NCI-H2107 treated with DMSO at 0.1 percent for 48 hours (cell line): Measurements from ENCODE around the gene ROM1.
"Not testable (repeated sequence)": the region's sequence is repeated elsewhere in the genome, so short reads cannot be mapped to it uniquely, and the experiment has no call there.

Experiments
- DNase-seq: peaks from one replicate; lab custom pipeline; 2025; ENCODE audit not compliant: unreplicated experiment; lab: John Stamatoyannopoulos, UW

Gene ROM1

DNA sequence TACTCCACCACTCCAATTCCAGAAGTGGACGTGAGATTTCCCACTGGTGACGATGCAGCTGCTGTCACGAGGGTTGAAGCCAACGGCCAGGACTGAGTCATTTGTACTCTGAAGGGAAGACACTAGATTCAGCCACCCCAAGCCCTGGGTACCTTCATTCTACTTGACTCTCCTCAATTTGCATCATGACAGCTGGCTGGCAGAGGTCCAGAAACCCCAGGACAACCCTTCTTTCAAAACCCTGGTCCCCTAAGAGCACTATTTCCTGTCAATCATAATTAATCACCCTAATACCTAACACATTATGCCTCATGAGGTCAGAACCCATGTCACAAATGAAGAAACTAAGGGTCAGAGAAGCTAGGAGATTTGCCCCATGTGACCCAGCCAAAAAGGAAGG is 5.3 kb upstream of the ROM1 start:
- no peak for DNase-seq

DNA sequence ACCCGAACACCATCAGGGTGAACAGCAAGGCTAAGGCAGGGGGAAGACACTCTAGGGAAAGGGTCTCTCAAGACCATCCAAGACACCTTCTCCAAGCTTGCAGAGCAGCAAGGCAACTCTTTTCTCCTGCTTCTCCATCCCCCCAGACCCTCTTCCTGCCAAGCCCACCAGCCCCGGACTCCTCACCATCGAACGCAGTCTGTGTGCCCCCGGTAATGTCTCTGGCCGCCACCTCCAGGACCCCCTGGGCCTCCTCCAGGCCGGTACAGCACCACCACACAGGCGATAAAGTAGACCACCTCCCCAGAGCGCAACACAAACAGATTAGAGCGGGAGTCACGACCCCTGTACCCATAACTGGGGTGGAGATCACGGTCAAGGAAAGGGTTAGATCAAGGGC is 4.3 kb upstream of the ROM1 start:
- DNase-seq, result no peak

DNA sequence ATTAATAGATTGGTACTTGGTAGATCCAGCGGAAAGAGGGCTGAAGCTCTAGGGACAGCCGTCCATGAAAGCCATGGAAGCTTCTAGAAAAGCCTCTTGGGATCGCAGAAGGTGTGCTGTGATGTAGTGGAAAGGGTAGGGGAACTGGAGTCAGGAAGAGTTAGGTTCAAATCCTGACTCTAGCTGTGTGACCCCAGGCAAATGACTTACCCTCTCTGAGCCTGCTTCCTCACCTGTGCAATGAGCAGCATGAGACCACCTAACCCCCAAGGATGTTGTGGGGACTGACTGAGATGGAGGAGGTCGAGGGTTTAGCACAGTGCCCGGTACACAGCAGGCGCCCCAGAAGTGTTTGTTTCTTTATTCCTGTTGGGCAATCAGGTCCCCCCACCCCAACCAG is 2.7 kb upstream of the ROM1 start:
- no peak for DNase-seq

DNA sequence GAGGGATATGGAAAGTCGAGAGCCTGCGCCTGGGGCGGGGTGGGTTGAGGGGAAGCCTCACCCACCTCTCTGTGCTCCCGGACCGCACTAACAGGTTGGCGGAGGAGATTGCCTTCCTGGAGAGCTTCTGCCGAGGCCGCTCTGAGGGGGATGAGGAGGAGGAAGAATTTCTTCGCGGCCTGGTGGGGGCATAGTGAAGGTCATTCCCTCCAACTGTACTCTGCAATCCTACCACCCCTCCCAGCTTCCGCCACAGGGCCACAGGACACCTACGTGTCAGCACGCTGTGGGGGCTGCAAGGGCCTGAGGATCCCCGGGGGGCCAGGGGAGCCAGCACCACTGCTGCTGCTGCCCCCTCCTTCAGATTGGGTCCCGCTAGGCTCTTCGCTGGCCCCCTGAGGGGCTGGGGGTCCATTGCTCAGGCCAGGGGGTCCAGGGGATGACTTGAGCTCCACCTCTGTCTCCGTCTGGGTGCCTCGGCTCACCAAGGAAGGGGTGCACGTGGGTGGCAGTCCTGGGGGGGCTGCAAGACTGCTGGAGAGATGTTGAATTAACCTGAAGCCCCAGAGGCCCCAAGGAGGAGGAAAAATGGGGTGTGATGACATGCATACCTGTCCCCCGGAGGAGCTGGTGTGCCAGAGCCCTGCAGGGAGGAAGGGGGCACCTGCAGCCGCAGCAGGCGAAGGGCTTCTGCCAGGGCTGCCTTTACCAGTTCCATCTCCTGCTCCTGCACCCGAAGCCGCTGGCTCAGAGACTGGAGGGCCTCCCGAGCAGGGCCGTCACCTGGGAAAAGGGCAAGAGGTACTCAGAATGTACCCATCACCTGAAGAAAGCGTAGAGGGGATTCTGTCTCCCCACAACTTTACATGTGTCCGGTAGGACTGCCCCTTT is 2.0 kb upstream of the ROM1 start:
- DNase-seq, result no peak

DNA sequence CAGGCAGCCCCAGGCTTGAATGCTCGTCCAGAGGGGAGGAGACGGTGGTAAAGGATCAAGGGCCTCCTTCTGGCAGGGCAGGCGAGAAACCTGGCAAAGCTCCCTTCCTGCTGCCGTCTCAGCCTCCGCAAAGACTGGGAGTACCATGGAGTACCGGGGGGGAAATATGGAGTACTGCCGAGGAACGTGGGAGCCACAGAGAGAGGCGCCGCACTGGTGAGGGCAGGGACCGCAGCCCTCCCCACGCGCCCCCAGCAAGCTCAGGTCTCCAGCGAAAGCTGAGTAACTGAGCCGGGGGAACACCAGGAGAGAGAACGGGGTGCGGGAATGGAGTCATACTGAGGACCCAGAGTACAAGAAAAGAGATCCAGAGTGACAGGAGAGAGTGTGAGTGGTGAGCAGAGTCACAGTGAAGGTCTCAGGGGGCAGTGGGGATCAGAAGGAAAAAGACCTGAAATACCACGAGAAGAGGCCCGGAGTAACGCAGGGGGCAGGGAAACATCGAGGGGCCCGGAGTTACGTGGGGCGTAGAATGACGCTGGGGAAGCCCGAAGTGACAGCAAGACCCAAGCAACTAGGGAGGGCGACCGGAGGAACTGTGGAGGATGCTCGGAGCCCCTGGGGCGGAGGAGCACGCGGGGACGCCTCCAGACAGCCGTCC is 1.2 kb upstream of the ROM1 start:
- DNase-seq, result no peak

DNA sequence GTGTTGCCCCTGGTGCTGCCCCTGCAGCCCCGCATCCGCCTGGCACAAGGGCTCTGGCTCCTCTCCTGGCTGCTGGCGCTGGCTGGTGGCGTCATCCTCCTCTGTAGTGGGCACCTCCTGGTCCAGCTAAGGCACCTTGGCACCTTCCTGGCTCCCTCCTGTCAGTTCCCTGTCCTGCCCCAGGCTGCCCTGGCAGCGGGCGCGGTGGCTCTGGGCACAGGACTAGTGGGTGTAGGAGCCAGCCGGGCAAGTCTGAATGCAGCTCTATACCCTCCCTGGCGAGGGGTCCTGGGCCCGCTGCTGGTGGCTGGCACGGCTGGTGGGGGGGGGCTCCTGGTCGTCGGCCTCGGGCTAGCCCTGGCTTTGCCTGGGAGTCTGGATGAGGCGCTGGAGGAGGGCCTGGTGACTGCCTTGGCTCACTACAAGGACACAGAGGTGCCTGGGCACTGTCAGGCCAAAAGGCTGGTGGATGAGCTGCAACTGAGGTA is 278 bp downstream of the ROM1 start:
- DNase-seq, result no peak

DNA sequence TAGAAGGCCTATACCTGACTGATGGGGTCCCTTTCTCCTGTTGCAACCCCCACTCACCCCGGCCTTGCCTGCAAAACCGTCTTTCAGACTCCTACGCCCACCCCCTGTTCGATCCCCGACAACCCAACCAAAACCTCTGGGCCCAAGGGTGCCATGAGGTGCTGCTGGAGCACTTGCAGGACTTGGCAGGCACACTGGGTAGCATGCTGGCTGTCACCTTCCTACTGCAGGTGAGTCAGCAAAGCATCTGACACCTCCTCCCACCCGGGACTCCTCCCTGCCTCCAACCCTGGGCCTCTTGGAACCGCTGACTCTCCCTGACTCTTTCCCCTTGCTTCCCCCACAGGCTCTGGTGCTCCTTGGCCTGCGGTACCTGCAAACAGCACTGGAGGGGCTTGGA is 1.2 kb downstream of the ROM1 start:
- no peak for DNase-seq

DNA sequence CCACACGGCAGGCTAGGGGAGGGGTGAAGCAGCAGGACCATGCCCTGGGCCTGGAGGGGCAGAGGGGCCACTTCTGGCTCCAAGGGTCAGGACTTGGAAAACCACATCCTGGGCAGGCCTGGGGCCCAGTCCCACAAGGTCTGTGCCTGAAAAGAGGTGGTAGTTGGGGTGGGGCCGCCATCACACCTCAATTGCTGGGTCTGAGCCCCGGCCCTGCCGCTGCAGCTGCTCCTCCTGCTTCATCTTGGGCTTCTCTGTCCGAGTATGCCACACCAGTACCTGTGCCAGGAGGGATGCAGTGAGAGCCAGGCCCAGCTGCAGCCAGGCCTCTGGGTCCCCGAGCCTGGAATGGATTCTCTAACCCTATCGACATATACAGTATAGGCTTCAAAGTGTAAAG is 2.5 kb downstream of the ROM1 start:
- DNase-seq, result no peak

DNA sequence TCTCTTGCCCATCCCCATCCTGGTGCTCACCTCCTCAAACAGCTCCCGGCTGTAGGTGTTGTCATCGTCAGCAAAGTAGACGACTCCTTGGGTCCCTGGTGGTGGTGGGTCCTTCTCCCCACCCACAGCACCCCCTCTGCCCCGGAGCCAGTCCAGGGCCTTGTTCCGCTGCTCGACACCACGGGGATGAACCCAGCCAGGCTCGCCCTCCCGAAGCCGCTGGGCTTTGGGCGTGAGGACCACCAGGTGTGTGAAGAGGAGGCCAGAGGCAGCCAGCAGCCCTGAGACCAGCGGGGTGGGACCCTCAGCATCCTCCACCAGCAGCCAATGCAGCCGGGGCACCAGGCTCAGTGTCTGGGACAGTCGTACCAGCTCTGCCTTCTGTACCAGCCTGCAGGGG is 3.9 kb downstream of the ROM1 start:
- DNase-seq, result not testable (repeated sequence)

DNA sequence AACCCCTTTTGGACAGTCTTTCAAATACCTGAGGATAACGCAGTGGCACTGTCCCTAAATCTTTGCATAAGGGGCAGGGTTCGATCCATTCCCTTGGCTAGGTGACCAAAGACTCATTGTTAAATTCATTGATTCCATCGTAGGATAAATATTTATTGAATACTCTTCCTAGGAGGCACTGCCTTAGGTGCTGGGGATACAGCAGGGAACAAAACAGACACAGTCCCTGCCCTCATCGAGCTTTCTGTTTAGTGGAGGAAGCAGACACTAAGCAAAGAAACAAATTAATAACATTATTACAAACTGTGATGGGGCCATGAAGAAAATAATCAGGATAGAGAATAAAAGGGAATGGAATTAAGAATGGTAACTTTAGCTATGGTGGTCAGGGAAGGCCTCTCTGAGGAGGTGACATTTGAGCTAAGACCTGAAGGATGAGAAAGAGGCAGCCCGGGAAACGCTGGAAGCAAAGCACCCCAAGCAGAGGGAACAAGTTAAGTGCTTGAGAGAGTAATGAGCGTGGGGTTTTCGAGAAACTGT is 8.0 kb downstream of the ROM1 start:
- no peak for DNase-seq

DNA sequence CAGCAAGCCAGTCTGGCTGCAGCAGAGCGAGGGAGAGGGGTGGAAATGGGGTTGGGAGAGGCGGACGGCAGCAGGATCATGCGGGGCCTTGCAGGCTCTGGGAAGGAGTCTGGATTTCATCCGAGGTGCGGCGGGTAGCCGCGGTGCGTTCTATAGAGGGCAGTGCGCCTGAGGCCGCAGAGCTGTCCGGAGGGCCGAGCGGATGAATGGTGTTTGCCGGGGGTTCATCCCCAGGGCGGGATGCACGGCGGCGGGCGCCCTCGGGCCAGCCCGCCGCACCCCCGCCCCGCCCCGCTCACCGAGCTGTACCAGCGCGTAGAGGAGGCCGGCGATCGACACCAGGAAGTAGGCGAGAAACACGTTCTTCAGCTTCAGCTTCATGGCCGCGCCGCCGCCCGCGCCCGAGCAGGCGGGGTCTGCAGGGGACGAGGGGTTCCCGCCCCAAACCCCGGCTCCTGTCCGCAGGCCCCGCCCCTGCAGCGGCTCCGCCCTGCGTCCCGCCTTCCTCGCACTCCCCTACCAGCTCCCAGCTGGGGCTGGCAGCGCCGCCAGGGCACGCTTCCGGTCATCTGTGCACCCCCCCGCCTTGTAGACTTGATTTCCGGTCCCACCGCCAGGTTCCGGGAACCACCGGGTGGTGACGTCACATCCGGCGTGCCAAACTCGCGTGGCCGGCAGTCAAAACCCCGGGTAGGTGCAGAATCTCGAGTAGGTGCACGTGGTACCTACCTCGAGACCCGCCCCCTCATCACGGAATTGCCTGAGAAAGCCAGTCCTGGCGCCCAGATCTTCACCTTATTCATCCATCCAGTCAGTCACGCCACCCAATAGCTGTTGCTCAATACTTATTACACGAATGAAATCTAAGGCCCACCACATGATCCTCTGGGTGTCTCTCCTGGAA is 8.8 kb downstream of the ROM1 start, which contains the start of gene B3GAT3:
B3GAT3 (minus strand) TSS at position 420 of the 904 bp plus-strand sequence; CDS start at position 381, 39 bp downstream.
- DNase-seq, result peak; percentile 89

DNA sequence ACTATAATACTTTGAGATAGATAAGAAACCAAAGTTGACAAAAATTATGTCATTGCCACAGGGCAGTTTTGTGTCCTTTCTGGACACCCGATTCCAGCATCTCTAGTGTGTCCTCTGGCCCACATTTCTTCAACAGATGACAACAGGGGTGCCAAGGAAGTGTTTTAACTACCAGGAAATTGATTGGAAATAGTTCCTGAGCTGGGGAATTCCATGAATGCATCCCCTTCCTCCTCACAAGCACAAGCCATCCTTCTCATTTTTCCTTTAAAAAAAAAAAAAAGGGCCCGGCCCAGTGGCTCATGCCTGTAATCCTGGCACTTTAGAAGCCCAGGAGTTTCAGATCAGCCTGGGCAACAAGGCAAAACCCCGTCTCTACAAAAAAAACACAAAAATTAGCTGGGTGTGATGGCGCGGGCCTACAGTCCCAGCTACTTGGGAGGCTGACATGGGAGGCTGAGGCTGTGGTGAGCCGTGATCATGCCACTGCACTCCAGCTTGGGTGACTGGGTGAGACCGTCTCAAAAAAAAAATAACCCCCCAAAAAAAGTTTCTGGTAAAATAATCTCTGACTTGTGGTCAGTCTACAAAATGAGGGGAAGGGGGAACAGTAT is 9.5 kb downstream of the ROM1 start:
- no peak for DNase-seq

DNA sequence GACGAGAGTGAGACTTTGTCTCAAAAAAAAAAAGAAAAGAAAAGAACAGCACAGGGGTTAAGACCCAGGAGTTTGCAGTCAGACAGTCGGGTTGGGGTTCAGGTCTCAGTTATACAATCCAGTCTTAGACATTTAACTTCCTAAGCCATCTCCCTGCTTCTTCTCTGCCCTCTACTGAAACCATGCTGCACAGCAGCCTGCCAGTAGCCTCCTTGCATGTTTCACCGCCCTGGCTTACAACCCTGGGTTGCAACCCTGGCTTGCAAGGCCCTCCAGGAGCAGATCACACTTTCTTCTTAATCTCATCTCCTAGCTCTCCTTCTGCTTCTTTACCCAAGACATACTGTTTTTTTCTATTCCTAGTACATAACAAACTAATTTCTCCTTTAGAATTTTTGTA is 14.7 kb downstream of the ROM1 start:
- DNase-seq, result no peak

DNA sequence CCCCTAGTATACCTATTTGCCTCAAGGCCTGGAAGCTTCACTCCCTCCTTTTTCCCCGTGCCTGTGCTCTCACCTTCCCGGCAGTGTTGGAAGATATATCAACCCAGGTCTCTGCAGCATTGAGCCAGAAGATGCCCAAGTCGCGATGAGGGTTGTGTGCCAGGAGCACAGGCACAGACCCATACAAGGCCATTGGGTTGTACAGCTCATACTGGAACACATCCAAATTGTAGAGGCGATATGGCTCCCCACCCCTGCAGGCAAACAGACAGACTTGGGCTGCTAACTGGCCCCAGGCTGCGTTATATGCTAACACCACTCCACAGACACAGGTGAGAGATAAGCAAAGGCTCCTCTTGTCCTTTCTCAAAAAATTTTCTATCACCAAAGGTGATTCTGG is 19.4 kb downstream of the ROM1 start:
- DNase-seq, result no peak

DNA sequence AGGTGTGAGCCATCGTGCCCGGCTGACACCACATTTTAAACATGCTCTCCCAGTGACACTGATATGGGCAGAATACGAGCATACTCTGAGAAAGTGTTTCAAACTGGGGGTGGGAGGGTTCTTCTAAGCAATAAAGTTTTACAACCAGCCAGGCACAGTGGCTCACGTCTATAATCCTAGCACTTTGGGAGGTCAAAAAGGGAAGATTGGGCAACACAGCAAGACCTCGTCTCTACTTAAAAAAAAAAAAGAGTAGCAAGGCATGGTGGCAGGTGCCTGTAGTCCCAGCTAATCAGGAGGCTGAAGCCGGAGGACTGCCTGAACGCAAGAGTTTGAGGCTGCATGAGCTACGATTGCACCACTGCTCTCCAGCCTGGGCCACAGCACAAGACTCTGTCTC is 31.2 kb downstream of the ROM1 start:
- no peak for DNase-seq

DNA sequence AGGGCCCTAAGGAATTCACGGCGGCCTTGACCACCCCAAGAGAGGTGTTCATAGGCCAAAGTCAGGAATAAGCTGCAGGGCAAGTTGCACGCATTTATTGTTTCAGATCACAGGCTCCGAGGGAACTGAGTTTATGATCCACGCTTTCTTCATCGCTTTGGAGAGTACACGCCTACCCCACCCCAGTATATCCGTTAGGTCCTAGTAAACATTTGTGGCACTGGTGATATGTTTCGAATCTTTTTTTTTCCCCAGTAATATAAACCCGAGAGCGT is 32.6 kb downstream of the ROM1 start:
- no peak for DNase-seq

DNA sequence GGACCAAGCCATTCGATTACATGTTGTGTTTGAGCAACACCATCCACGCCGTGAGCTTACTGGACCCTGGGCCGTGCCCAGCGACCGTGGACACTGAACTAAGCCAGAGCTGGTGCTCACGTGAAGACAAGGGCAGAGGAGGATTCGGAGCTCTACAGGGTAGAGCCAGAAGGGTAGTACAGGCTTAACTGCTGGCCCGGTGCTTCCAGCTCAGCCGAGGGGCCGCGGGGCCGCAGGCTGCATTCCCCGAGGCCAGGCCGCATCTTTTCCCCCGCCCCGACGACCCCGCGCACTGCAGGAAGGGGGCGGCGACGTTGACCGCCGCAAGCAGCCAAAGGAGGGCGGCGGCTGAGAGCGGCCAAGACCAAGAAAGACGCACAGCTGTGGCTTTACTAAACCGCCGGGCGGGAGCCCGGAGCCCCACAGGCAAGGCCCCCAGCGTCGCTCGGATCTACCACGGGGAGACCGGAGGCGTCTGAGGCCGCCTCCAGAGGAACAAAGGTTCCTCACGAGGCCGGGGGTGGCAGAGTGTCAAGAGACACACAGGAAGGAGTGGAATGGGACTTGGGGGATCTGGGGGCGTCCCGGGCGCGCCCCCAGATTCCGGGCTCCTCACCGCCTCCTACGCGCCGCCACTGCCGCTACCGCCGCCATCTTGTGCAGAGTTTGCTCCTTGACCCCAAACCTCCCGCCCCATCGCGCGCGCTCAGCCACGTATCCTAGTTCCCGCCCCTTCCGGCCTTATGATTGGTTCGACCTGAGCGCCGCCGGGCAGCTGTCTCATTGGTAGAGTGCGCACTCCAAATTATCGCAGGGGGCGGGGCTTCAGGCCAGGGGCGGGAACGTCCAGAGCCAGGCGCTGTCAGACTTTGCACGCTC is 33.1 kb downstream of the ROM1 start, which contains the start of gene GANAB:
GANAB (minus strand) TSS at position 668 of the 879 bp plus-strand sequence; CDS start at position 654, 14 bp downstream.
- DNase-seq, result peak; percentile 95

DNA sequence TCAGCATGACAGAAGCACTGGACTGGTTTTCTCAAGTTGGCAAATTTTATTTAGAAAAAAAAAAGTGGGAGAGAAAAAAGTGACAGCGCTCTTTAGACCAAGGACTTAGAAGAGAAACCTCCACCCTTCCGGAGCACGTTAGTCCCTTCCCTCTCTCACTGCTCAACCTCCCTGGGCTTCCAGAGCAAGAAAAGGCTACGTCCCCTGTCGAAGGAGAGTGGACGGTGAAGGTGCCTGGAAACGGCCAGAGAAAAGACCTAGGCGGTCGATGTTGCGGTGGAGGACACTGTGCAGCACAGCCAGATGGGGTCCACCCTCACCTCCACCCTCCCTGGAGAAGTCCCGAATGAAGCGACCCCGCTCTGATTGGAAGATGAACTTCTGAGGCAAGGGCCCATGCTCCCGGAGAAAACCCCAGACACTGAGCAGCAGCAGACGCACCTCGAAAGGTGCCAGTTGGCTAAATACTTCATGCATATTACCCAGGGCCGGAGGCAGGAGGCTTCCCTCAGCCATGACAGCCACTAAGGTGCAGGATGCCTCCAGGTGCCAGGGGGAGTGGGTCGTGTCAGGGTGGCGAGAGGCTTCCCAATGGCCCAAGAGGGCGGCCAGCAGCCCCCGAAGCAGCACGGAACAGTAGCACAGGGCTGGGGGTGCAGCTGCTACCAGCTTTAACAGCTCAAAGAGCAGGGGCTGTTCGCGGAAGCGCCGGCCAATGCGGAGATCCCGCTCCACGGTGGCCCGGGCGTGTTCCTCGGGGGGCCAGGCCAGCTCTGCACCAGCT is 34.0 kb downstream of the ROM1 start:
- DNase-seq, result no peak

DNA sequence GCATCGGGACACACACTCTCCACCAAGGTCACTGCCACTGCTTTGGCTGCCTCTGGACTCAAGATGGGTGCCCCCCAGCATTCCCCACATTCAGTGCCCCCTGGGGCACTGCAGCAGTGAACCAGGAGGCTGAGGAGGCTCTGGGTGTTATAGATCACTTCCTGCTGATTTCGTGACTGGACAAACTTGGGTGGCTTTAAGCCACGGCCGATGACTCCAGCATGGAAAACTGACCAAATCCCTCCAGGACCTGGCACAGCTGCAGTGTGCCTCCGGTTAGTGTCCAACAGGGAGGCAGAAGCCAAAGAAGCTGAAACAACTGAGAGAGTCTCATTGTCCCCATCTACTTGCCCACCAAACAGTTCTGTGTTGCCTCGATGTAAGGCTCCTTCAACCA is 34.5 kb downstream of the ROM1 start:
- no peak for DNase-seq
